K562 (cell line): Measurements from ENCODE around the gene TNFAIP3. TPM values are rescaled to one million over a fixed set of nuclear protein-coding genes. Genes with fewer than 3 reads are reported as not detected.

Source experiments
- FOXJ2 ChIP-seq: fragments of 200-800 bp; sonication (Bioruptor generic); IDR thresholded peaks from 2 replicates; pipeline ENCODE4 v1.6.1; 2016; ENCODE audit warnings: missing genetic modification characterization, missing compliant biosample characterization
- MNT ChIP-seq, 2 experiments: fragments of 450-650 bp; conservative IDR thresholded peaks; 2 replicates each; pipeline ENCODE4 v1.6.1; 2017; ENCODE audit warnings: mild to moderate bottlenecking in 2 of 2, moderate library complexity in 2 of 2
- PURB ChIP-seq: sonication (generic); formaldehyde crosslinking; IDR thresholded peaks from 2 replicates; pipeline ENCODE4 v1.9.0; 2021; ENCODE audit warnings: low read depth, mild to moderate bottlenecking, missing genetic modification reagents
- REST ChIP-seq, 2 experiments: fragments of 450-650 bp; formaldehyde crosslinking in 1 of 2; IDR thresholded peaks; 2 replicates each; pipeline versions ENCODE4 v1.4.0 to v1.6.1; 2014 to 2020; ENCODE audit warnings: mild to moderate bottlenecking in 2 of 2, borderline replicate concordance in 1 of 2, low read depth in 1 of 2
- SNIP1 ChIP-seq: fragments of 450-650 bp; IDR thresholded peaks from 2 replicates; pipeline ENCODE4 v1.7.1; 2017; ENCODE audit warnings: low read depth, mild to moderate bottlenecking
- ZBTB1 ChIP-seq: sonication (generic); formaldehyde crosslinking; IDR thresholded peaks from 2 replicates; pipeline ENCODE4 v1.8.1; 2023; ENCODE audit warnings: missing genetic modification reagents, low read depth, mild to moderate bottlenecking, borderline replicate concordance
- ZNF12 ChIP-seq: sonication (generic); formaldehyde crosslinking; IDR thresholded peaks from 2 replicates; pipeline ENCODE4 v1.4.0; 2020; ENCODE audit warnings: mild to moderate bottlenecking, missing genetic modification reagents
- ZNF324 ChIP-seq: fragments of 250-450 bp; sonication (Bioruptor Pico); IDR thresholded peaks from 2 replicates; pipeline ENCODE4 v1.4.0; 2020; ENCODE audit warnings: mild to moderate bottlenecking
- polyA plus RNA-seq, 8 experiments: library from polyadenylated mRNA; depleted of rRNA in 4 of 8; stranded (reverse) in 5 of 8; unstranded in 3 of 8; fragments of >200 nt; fragmentation: Nextera tagmentation in 2 of 8; fragmentation: Illumina TruSeq in 1 of 8; extraction: Ambion mirVana in 2 of 8; extraction: Trizol in 1 of 8; gene quantifications; 2 replicates each; pipeline versions ENCODE4 v1.2.1 to v1.2.3, GENCODE V29; 2011 to 2014; ENCODE audit warnings: inconsistent platforms in 1 of 8, missing spikeins in 1 of 8
- total RNA-seq, 7 experiments: library from RNA; depleted of rRNA in 6 of 7; stranded (reverse); fragments of >200 nt in 6 of 7; fragmentation: Illumina TruSeq in 2 of 7; extraction: Trizol in 2 of 7; gene quantifications; 2 replicates each; pipeline versions ENCODE4 v1.2.1 to v1.2.3, GENCODE V29; 2011 to 2021; ENCODE audit warnings: low replicate concordance in 1 of 7
- TF ChIP-seq, protein P1 (sequence below): fragments of 250-450 bp; sonication (Bioruptor Pico); IDR thresholded peaks from 2 replicates; pipeline ENCODE4 v1.5.0; 2020; ENCODE audit warnings: mild to moderate bottlenecking, borderline replicate concordance
- TF ChIP-seq, protein P2 (sequence below): IDR thresholded peaks from 3 replicates; pipeline ENCODE4 v1.6.1; 2011; ENCODE audit warnings: borderline replicate concordance, mild to moderate bottlenecking; ENCODE audit not compliant: insufficient read length, insufficient read depth
- TF ChIP-seq, protein P3 (sequence below): sonication (generic); formaldehyde crosslinking; IDR thresholded peaks from 2 replicates; pipeline ENCODE4 v1.8.0; 2022; ENCODE audit warnings: missing genetic modification reagents, mild to moderate bottlenecking, borderline replicate concordance

The TNFAIP3 gene
- total and polyA plus RNA-seq, 9 of the 15 experiments (the other 6 are each of a cell fraction or from before 2014, with no cell fraction given): 0.79 to 17.0 (median 6.4) TPM

GRCh38 chr6:137903933-137904821 is 37.1 kb downstream of the TNFAIP3 start (continued):
- no peak for TF ChIP-seq ZNF324 (CRISPR knock-in tag)
- TF ChIP-seq SNIP1: no peak
- TF ChIP-seq REST (IDR thresholded peaks at IDR 0.05; ENCODE audit: borderline replicate concordance): no peak; the same call in 1 of the 2 replicates
- TF ChIP-seq REST (CRISPR knock-in tag; IDR thresholded peaks at IDR 0.05; ENCODE audit: low read depth): peak; percentile 74
- TF ChIP-seq MNT (conservative IDR thresholded peaks at IDR 0.05): peak in 1 of 2 experiments; percentile 47; a peak in 2 of 4 replicates
- TF ChIP-seq, protein P1, sequence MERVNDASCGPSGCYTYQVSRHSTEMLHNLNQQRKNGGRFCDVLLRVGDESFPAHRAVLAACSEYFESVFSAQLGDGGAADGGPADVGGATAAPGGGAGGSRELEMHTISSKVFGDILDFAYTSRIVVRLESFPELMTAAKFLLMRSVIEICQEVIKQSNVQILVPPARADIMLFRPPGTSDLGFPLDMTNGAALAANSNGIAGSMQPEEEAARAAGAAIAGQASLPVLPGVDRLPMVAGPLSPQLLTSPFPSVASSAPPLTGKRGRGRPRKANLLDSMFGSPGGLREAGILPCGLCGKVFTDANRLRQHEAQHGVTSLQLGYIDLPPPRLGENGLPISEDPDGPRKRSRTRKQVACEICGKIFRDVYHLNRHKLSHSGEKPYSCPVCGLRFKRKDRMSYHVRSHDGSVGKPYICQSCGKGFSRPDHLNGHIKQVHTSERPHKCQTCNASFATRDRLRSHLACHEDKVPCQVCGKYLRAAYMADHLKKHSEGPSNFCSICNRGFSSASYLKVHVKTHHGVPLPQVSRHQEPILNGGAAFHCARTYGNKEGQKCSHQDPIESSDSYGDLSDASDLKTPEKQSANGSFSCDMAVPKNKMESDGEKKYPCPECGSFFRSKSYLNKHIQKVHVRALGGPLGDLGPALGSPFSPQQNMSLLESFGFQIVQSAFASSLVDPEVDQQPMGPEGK (CRISPR knock-in tag): peak; percentile 44; the same call in 1 of the 2 replicates
- 0 out of 2 replicates have a peak, but pooled peaks have one; percentile 25 for TF ChIP-seq FOXJ2 (tag)
- no peak for TF ChIP-seq PURB (CRISPR knock-in tag)
- TF ChIP-seq, protein P2, sequence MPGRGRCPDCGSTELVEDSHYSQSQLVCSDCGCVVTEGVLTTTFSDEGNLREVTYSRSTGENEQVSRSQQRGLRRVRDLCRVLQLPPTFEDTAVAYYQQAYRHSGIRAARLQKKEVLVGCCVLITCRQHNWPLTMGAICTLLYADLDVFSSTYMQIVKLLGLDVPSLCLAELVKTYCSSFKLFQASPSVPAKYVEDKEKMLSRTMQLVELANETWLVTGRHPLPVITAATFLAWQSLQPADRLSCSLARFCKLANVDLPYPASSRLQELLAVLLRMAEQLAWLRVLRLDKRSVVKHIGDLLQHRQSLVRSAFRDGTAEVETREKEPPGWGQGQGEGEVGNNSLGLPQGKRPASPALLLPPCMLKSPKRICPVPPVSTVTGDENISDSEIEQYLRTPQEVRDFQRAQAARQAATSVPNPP: no peak
- no peak for TF ChIP-seq ZBTB1 (CRISPR knock-in tag)
- no peak for TF ChIP-seq ZNF12 (CRISPR knock-in tag)
- TF ChIP-seq, protein P3, sequence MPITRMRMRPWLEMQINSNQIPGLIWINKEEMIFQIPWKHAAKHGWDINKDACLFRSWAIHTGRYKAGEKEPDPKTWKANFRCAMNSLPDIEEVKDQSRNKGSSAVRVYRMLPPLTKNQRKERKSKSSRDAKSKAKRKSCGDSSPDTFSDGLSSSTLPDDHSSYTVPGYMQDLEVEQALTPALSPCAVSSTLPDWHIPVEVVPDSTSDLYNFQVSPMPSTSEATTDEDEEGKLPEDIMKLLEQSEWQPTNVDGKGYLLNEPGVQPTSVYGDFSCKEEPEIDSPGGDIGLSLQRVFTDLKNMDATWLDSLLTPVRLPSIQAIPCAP (CRISPR knock-in tag): no peak
